ENCODE results near the gene TTLL3.
"Not testable (repeated sequence)": the region's sequence is repeated elsewhere in the genome, so short reads cannot be mapped to it uniquely, and the experiment has no call there.

The TTLL3 gene

DNA sequence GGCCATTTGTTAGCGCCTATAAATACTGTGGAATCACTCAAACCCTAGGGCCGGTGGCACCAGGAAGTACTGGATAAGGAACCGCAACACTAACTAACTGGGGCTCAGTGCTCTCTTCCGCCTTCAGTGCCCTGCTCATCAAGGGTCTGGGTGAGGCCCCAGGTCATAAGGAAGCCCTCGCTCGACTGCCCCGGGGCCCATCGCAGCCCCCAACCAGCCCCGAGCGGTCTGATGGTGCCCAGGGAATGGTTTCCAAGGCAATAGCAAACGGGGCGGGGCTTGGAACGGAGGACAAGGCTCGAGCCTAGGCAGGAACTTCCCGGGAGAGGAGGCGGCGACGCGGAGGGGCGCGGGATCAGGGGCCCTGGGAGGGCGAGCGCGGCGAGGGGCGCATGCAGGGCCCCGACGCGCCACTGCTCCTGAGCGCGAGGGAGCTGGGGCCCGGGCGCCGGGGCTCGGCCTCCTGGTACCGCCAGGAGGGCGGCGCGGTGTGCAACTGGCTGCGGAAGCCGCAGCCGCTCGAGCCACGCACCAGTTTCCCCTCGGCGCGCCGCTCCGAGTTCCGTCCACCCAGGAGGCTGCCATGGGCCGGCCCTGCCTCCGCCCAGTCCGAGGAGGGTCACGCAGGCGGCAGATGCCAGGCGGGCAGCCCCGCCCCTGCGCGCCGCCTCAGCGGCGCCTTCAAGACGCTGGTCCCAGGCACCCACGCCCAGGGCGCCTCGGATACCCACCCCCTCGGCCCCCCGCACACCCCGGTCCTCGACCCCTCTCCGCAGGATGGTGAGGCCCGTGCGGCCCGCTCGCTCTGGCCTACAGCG is at the start of gene TTLL3:
Gene TTLL3, plus strand, starts transcription at position 648 of the 818 bp plus-strand sequence. CDS start 400 bp downstream, outside the sequence.
- H3K4me3 ChIP-seq (ENCODE audit: low read depth, low read length): peak within 1 kb of the TSS; percentile 53

DNA sequence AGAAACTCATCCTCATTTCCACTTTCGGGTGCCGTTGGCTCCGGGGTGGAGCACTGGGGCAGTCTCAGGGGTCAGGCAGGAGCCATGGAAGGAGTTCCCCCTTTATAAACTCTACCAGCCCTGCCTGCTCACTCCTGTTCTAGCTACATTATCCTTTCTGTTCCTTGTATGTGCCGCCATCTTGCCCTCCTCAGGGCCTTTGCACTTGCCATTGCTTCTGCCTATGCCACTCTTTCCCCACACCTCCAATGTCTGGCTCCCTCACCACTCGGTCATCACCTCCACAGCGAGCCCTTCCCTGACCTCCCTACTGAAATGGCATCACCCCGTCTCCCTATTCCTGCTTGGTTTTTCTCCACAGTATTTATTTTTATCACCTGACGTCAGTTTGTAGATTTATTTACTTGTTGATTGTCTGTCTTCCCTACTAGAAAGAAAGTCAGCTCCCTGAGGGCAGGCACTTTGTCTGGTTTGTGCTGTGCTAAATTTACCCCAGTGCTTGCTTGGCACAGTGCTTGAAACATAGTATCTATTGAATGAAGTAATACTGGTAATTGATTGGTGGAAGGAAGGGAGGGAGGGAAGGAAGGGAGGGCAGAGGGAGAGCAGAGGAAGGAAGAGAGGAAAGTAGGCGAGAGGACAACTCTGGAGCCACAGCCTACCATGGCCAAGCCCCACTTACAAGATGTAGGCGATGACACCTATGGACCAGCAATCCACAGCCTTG is 49.1 kb upstream of the TTLL3 start:
- H3K4me3 ChIP-seq (ENCODE audit: low read depth, low read length): no peak overlapping the region

- H3K4me3 ChIP-seq (ENCODE audit: low read depth, low read length): no peak overlapping the region
Measured at GRCh38 chr3:9761919-9762318, 48.1 kb upstream of the TTLL3 start.

GRCh38 chr3:9762871-9763270 is 47.2 kb upstream of the TTLL3 start:
- H3K4me3 ChIP-seq (ENCODE audit: low read depth, low read length): no peak overlapping the region

- H3K4me3 ChIP-seq (ENCODE audit: low read depth, low read length): no peak overlapping the region
Measured at GRCh38 chr3:9765865-9766264, 44.2 kb upstream of the TTLL3 start.

GRCh38 chr3:9767418-9767817 is 42.6 kb upstream of the TTLL3 start:
- H3K4me3 ChIP-seq (ENCODE audit: low read depth, low read length): no peak overlapping the region

- no peak overlapping the region for H3K4me3 ChIP-seq (ENCODE audit: low read depth, low read length)
Measured at GRCh38 chr3:9768141-9768775, 41.8 kb upstream of the TTLL3 start.

DNA sequence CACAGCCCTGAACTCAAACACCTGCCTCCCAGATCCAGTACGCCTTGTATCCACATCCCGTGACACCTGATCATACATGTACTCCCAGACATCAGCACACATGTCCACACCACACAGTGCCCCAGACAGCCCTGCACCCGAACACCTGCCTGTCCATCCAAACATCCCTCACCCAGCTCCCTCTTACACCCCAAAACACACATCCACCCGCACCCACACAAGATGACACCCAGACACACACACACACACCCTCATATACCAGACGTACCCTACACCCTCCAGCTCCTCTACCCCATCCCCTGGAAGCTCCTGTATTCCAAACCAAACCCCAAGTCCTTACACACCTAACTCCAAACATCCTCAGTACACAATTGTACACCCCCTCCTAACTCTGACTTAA is 41.0 kb upstream of the TTLL3 start:
- no peak overlapping the region for H3K4me3 ChIP-seq (ENCODE audit: low read depth, low read length)

GRCh38 chr3:9769426-9770275 is 40.4 kb upstream of the TTLL3 start, which contains the start of gene CAMK1:
CAMK1 (minus strand) TSS chr3:9769947; CDS start chr3:9767749, 2,198 bp downstream.
- H3K4me3 ChIP-seq (ENCODE audit: low read depth, low read length): peak within 1 kb of the TSS; percentile 35

- peak overlapping the region; percentile 35 for H3K4me3 ChIP-seq (ENCODE audit: low read depth, low read length)
Measured at GRCh38 chr3:9770276-9770812, 39.7 kb upstream of the TTLL3 start.

- H3K4me3 ChIP-seq (ENCODE audit: low read depth, low read length): not testable (repeated sequence)
Measured at GRCh38 chr3:9771007-9771406, 39.1 kb upstream of the TTLL3 start.

GRCh38 chr3:9776896-9777693 is 33.0 kb upstream of the TTLL3 start:
- H3K4me3 ChIP-seq (ENCODE audit: low read depth, low read length): no peak overlapping the region

GRCh38 chr3:9777694-9778021 is 32.4 kb upstream of the TTLL3 start:
- no peak overlapping the region for H3K4me3 ChIP-seq (ENCODE audit: low read depth, low read length)

GRCh38 chr3:9778143-9779074 is 31.7 kb upstream of the TTLL3 start:
- no peak overlapping the region for H3K4me3 ChIP-seq (ENCODE audit: low read depth, low read length)

GRCh38 chr3:9779075-9779593 is 30.9 kb upstream of the TTLL3 start:
- no peak overlapping the region for H3K4me3 ChIP-seq (ENCODE audit: low read depth, low read length)

DNA sequence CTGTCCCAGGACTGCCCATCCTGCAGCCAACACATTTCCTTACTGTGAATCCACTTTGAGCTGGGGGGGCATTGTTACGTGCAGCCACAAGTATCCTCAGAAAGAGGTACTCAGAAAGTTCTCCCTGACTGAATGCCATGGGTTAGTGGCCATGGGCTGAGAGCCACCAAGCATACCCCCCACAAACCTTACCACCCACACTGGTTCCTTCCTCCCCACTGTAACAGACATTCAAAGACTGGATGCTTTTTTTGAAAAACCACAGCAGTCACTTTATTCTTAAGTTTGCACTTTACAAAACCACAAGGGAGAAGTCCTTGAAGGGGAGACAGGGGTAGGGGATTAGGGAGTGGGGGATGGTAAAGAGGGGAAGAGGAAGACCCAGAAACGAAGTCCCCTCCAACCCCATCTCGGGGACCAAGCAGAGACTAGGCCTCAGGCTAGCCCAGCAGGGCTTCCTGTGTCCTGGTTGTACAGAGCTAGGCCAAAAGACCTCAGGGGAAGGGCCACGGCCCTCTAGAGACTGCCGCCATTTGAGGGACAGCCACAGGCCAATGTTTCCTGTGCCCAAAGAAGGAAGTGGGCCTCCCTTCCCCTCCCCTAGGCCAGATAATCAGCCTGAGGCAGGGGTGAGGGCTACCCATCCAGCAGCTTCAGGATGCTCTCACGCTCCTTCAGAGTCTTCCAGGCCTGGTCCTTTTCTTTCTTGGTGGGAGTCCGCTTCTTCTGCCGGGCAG is 30.2 kb upstream of the TTLL3 start:
- no peak overlapping the region for H3K4me3 ChIP-seq (ENCODE audit: low read depth, low read length)

- no peak overlapping the region for H3K4me3 ChIP-seq (ENCODE audit: low read depth, low read length)
Measured at GRCh38 chr3:9780458-9780812, 29.6 kb upstream of the TTLL3 start.

GRCh38 chr3:9780910-9781309 is 29.2 kb upstream of the TTLL3 start:
- no peak overlapping the region for H3K4me3 ChIP-seq (ENCODE audit: low read depth, low read length)

Data from iPS-11a (cell line).